ENCODE measurements around the gene CPNE9.

CPNE9 gene

DNA sequence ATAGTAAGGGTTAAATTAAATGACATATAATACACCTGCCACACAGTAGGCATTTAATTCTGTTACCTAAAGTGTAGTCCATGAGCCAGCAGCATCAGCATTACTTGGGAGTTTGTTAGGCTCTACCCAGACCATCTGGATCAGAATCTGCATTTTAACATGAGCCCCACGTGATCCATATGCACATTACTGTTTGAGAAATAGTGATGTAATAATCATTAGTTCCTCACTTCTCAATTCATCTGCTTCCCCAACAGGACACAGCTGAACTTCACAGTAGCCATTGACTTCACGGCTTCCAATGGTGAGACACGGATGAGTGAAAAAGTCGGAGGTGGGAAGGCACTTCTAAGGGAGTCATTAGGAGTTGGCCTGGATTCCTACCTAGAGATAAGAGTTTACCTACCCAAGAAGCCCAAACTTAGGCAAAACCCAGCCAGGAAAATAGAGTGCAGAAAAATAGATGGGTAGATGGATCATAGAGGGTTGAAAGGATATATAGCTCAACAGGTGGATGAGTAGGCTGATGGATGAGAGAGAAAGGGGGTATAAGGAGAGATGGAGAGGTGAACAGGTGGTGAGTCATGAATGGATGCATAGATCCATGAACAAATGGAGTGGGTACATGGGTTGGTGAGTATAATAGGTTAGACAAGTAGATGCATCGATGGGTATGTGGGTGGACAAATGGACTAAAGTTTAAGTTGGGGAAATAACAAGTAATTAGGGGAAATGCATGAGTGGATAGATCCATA lies 13.3 kb downstream of the CPNE9 start:
- no peak for DNase-seq (ENCODE audit: low read depth)

GRCh38 chr3:9717563-9717962 lies 13.9 kb downstream of the CPNE9 start:
- DNase-seq (ENCODE audit: low read depth) = no peak

DNA sequence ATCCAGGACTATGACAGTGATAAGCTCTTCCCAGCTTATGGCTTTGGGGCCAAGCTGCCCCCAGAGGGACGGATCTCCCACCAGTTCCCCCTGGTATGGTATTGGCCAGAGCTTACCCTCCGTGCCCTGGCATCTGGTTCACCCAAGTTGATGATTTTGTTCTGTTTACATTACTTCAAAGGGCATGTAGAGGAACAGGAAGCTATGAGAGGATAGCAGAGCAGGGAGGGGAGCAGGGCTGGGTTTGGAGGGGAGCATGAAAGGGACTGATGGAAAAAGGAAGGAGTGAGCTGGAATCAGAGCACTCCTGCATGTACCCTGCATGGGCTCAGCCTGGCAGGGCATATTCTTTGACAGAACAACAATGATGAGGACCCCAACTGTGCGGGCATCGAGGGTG lies 14.5 kb downstream of the CPNE9 start:
- no peak for DNase-seq (ENCODE audit: low read depth)

GRCh38 chr3:9721015-9721699 lies 17.5 kb downstream of the CPNE9 start:
- no peak for DNase-seq (ENCODE audit: low read depth)

GRCh38 chr3:9721700-9722060 lies 18.0 kb downstream of the CPNE9 start:
- DNase-seq (ENCODE audit: low read depth) = no peak

DNA sequence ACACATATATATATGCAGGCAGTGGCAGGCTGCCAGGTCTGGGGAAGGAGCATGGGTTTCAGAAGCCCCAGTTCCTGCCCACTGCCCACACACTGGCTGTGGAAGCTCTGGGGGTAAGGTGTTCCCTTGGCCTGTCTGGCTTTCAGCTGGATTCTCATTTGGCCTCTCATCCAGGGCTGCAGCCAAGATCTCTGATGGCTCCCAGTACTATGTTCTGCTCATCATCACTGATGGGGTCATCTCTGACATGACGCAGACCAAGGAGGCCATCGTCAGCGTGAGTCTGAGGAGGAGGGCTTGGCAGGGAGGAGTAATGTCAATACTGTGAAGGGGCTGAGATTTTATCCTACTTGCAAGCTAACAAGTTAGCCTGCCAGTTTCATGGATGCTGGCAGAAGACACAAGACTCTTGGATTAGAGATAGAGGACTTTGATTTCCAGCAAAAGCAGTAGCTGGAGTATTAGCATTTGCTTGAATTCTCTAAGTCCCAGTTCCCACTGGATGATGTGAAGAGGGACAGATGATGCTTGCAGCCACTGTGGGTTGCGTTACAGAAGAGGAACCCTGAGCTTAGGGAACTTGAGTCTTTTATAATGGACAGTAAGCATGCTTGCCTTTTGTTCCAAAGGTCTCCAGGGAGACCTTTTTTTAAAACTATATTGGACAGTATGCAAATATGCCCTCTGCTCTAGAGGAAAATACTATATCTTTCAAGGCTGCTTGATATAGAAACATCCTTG lies 22.3 kb downstream of the CPNE9 start:
- no peak for DNase-seq (ENCODE audit: low read depth)

DNA sequence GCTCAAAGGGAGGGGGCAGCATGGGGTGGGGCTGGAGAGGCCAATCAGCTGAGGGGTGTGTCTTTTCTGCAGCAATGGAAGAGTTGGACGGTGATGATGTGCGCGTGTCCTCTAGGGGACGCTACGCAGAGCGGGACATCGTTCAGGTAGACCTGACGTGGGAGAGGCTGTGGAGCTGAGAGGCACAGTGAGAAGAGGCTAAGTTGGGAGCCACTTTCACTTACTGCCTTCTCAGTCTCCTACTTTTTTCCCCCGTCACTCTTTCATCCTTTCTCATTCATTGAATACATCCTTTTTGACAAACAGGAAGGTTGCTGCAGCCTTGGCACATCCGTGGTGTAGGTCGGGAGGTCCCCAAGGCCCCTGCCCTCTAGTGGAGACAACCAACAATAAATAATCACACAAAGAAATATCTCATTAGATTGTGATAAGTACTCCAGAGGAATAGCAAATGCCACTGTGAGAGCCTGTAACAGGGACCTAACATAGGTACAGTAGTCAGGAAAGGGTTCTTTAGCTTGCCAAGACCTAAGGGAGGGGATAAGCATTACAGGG lies 23.5 kb downstream of the CPNE9 start:
- DNase-seq (ENCODE audit: low read depth) = no peak

- DNase-seq (ENCODE audit: low read depth) = no peak
Observed at GRCh38 chr3:9727743-9728142, 24.1 kb downstream of the CPNE9 start.

DNA sequence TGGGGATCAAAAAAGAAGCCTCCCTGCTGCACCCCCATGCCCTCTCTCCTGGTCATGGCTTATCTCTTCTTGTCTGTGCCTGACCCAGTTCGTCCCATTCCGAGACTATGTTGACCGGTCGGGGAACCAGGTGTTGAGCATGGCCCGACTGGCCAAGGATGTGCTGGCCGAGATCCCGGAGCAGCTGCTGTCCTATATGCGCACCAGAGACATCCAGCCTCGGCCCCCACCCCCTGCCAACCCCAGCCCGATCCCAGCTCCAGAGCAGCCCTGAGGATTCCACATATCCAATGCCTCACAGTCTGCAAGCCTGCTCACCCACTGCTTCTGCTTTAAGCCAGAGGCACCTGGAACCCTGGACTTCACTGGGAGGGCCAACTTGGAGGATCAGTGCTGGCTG lies 25.8 kb downstream of the CPNE9 start:
- DNase-seq (ENCODE audit: low read depth) = no peak

GRCh38 chr3:9730657-9731205 lies 27.1 kb downstream of the CPNE9 start:
- no peak for DNase-seq (ENCODE audit: low read depth)

DNA sequence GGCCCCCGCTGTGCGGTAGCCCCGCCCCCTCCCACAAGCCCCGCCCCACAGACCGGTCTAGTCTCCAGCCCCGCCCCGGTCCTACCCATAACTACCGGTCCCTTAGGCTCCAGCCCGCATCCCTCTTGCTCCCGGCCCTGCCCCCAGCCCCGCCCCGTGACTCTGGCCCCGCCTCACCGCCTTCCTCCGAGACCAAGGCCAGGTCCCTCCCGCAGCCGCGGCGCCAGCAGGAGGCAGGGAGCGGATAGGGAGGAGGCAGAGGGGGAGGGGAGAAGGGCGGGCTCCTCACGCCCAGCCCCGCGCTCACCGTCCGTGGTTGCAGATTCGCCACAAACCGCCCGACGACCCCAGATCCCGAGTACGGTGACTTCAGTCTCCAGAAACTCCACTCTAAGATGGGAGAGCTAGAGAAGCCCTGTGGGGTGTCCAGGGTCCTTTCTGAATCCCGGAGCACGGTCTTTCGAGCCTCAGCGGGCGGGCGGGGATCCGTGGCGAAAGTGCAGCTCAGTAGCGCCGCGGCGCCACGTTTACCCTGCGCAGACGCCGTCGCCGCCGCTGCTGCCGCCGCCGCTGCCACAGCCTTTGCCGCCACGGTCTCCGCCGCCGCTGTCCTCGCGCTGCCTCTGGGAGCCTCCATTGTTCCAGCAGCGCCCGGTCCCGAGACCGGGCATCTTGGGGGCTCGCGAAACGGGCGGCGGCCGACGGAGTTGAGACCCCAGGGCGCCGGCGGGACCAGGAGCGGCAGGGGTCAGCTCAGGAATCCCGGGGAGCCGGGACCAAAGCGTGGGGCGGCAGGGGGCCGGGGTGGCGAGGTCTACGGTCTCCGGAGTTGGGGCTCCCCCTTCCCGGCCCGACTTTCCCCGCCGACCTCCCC lies 27.8 kb downstream of the CPNE9 start, which contains the start of gene BRPF1:
Gene BRPF1, plus strand, starts transcription at position 530 of the 874 bp plus-strand sequence. CDS start 2,406 bp downstream, outside the sequence.
- peak; percentile 99 for DNase-seq (ENCODE audit: low read depth)

DNA sequence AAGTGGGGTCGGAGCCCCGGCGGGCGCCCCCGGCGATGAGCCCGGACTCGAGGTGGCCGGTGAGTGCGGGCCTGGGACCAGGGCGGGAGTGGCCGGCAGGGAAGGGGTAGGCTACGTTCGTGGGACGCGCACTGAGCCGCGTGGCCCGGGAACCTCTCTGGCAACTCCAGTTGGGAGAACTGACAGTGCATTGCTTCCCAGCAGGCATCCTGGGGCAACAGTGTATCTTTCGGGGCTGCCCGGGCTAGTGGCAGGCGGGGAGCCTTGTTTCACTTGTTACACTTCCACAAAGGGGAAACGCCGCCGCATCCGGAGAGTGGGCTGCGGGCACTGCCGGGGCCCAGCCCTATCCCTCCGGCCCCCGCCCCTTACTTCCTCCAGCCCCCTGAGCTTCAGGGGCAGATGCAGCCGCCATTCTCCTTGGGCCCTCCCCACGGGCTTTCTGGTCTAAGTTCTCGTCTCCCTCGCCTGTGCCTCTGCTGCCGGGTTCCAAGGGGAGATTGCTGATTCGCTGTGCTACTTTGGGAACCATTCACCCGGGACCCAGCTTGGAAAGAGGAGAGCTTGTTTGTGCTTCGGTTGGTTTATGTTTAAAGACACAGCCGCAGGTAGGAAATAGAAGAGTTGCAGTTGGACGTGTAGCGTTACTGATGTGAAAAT lies 28.6 kb downstream of the CPNE9 start:
- no peak for DNase-seq (ENCODE audit: low read depth)

- no peak for DNase-seq (ENCODE audit: low read depth)
Observed at GRCh38 chr3:9732740-9733115, 29.1 kb downstream of the CPNE9 start.

GRCh38 chr3:9736831-9737230 lies 33.2 kb downstream of the CPNE9 start:
- DNase-seq (ENCODE audit: low read depth) = no peak

DNA sequence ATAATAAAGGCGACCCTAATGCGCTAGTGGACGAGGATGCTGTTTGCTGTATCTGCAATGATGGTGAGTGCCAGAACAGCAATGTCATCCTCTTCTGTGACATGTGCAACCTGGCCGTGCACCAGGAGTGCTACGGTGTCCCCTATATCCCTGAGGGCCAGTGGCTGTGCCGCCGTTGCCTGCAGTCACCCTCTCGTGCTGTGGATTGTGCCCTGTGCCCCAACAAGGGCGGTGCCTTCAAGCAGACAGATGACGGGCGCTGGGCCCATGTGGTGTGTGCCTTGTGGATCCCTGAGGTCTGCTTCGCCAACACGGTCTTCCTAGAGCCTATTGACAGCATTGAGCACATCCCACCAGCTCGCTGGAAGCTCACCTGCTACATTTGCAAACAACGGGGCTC lies 35.5 kb downstream of the CPNE9 start:
- no peak for DNase-seq (ENCODE audit: low read depth)

GRCh38 chr3:9742560-9742959 lies 38.9 kb downstream of the CPNE9 start:
- no peak for DNase-seq (ENCODE audit: low read depth)

DNA sequence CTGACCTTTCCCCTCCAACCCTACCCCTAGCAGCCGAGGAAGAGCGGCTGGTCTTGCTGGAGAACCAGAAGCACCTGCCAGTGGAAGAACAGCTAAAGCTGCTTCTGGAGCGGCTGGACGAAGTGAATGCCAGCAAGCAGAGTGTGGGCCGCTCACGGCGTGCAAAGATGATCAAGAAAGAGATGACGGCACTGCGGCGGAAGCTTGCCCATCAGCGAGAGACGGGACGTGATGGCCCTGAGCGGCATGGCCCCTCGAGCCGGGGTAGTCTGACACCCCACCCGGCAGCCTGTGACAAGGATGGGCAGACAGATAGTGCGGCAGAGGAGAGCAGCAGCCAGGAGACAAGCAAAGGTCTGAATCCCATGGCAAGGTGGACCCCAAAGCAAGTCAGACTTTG lies 39.9 kb downstream of the CPNE9 start:
- DNase-seq (ENCODE audit: low read depth) = no peak

DNA sequence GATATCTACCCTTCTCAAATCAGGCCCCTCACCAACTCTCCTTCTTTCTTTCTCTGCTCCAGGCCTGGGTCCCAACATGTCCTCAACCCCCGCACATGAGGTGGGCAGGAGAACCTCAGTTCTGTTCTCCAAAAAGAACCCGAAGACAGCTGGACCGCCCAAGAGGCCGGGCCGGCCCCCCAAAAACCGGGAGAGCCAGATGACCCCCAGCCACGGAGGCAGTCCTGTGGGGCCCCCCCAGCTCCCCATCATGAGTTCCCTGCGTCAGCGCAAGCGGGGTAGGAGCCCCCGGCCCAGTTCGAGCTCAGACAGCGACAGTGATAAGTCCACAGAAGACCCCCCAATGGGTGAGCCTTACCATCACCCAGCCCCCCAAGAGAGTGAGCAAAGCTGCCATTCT lies 40.5 kb downstream of the CPNE9 start:
- DNase-seq (ENCODE audit: low read depth) = no peak

DNA sequence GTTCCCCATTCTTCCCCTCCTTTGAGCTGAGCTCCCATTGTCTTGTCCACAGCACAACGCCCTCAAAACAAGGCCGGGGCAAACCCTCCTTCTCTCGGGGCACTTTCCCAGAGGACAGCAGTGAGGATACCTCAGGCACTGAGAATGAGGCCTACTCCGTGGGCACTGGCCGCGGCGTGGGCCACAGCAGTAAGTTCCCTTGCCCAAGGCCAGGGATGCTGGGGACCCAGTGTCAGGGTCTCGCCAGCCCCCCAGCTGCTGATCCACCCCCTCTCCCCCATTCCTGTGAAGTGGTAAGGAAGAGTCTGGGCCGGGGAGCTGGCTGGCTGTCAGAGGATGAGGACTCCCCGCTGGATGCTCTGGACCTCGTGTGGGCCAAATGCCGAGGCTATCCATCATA lies 41.9 kb downstream of the CPNE9 start:
- DNase-seq (ENCODE audit: low read depth) = no peak

DNA sequence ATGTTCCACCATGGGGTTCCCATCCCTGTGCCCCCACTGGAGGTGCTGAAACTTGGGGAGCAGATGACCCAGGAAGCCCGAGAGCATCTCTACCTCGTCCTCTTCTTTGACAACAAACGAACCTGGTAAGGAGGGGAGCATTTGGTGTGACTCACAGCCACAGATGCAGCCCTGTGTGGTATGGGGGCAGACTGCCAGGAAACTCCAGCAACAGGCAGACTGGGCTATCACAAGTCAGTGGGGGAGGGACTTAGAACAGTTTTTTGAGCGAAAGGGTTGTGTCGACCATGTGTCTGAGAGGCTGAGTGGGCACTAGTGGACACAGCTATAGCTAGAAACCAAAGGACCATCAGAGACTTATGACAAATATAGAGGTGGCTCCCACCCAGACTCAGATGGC lies 42.7 kb downstream of the CPNE9 start:
- DNase-seq (ENCODE audit: low read depth) = no peak

DNA sequence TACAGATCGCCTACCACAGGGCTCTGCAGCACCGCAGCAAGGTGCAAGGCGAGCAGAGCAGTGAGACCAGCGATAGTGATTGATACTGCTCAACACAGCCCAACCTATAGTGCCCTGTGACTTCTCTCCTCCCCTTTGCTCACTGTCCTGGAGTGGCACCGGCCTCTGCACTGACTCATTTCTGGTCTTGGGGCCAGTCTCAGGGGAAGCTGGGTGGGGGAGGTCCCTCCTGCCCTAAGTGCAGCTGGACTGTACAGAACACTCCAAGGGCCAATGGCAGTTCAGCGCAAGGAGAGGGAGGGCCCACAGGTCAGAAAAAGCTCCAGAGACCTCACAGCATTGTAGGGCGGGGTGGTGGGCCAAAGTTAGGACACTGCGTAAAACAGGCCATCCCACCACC lies 43.6 kb downstream of the CPNE9 start:
- DNase-seq (ENCODE audit: low read depth) = no peak
